Thyroid gland (tissue), 4 donors: ENCODE measurements around the gene SCAF8.

Experiments
- POLR2A ChIP-seq, 2 donors: fragments of 450-650 bp; IDR thresholded peaks; one replicate each; pipeline ENCODE4 v1.6.1; 2017; ENCODE audit warnings: antibody characterized with exemption in 2 of 2, mild to moderate bottlenecking in 2 of 2, moderate library complexity in 1 of 2
- TF ChIP-seq, protein P1 (sequence below), 6 experiments: fragments of 200-600 bp in 3 of 6; fragments of 450-650 bp in 3 of 6; sonication (generic) in 3 of 6; IDR thresholded peaks; one replicate each; pipeline ENCODE4 v1.5.1; 2016 to 2019; ENCODE audit warnings: antibody characterized with exemption in 6 of 6, mild to moderate bottlenecking in 2 of 6, inconsistent platforms in 1 of 6, moderate library complexity in 1 of 6

DNA sequence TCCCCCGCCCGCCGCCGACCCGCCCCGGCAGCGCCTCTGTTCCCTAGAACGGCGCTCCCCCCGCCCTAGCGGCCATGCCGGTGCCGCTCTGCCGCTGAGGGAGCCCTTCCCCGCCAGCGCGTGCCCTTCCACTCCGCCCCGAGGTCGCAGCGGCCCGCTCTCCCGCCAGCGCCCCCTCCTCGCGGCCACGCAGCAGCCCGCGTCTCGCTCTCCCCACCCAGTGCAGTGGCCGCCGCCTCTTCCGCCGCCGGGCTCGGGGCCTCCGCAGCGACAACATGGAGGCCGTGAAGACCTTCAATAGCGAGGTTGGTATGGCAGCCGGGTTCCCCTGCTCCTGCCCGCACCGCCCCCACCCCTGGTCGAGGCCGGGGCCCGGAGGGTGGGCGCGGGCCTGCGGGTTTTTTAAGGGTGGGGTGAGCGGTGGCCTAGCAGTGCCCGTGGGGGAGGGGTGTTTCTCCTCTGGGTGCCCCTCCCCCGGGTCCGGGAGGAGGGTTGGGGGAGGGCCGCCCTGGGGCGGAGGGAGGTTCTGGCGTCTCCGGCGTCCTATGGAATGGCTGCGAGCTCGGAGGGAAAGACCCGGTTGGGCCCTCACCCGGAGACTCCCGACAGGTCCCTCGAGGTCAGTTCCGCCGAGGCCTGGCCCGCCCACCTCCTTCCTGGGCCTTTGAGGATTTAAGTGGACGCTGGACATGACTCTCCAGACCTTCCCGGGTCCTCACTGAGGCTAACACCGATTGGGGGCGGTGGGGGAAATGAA lies 588 bp downstream of the SCAF8 start:
- TF ChIP-seq, protein P1, sequence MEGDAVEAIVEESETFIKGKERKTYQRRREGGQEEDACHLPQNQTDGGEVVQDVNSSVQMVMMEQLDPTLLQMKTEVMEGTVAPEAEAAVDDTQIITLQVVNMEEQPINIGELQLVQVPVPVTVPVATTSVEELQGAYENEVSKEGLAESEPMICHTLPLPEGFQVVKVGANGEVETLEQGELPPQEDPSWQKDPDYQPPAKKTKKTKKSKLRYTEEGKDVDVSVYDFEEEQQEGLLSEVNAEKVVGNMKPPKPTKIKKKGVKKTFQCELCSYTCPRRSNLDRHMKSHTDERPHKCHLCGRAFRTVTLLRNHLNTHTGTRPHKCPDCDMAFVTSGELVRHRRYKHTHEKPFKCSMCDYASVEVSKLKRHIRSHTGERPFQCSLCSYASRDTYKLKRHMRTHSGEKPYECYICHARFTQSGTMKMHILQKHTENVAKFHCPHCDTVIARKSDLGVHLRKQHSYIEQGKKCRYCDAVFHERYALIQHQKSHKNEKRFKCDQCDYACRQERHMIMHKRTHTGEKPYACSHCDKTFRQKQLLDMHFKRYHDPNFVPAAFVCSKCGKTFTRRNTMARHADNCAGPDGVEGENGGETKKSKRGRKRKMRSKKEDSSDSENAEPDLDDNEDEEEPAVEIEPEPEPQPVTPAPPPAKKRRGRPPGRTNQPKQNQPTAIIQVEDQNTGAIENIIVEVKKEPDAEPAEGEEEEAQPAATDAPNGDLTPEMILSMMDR (IDR thresholded peaks at IDR 0.05): no peak
- peak in 1 of 2 donors; percentile 90 for TF ChIP-seq POLR2A (IDR thresholded peaks at IDR 0.05)
